Raji (cell line): ENCODE measurements around the gene EED.

Experiments used
- POLR2A ChIP-seq: IDR thresholded peaks from 2 replicates; pipeline ENCODE4 v1.6.1; 2011; ENCODE audit warnings: low read depth, low read length, control low read depth; ENCODE audit not compliant: insufficient read depth

EED gene

DNA sequence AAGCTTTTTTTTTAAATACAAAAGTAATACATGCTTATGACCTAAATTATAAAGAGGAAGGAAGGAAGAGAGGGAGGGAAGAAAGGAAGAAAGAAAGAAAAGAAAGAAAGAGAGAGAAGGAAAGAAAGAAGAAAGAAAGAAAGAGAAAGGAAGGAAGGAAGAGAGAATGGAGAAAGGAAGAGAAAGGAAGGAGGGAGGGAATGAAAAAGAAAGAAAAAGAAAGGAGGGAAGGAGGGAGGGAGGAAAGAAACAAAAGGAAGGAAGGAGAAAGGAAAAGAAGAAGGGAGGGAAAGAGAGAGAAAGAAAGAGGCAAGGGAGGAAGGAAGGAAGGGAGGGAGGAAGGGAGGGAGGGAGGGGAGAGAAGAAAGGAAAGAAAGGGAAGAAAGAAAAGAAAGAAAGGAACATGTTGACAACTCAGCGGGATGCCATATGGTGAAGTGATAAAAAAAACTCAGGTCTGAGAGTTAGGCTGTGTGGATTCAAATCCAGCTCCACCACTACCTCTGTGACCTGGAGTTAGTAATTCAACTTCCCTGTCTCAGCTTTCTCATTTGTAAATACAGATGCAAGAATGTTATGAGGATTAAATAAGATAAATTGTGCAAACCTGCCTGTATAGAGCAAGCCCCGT, 9.6 kb upstream of the EED start:
- TF ChIP-seq POLR2A = no peak

DNA sequence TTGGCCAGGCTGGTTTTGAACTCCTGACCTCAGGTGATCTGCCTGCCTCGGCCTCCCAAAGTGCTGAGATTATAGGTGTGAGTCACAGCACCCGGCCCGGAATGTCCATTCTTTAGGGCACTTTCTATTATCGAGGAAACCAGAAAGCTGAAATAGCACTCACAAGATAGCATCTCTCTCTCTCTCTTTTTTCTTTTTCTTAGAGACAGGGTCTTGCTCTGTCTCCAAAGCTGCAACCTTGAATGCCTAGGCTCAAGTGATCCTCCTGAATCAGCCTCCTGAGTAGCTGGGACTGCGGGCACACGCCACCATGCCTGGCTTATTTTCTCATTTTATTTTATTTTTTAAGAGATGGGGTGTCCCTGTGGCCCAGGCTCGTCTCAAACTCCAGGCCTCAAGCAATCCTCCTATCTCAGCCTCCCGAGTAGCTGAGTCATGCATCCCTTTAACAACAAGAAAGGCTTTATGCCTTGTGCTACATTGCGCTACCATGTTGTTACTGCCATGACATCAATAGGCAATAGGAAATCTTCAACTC, 7.2 kb upstream of the EED start:
- TF ChIP-seq POLR2A = no peak

GRCh38 chr11:86240164-86240563, 4.4 kb upstream of the EED start:
- no peak for TF ChIP-seq POLR2A

- TF ChIP-seq POLR2A = no peak
Observed at GRCh38 chr11:86241956-86242535, 2.5 kb upstream of the EED start.

- no peak for TF ChIP-seq POLR2A
Observed at GRCh38 chr11:86243396-86243795, 1.2 kb upstream of the EED start.

DNA sequence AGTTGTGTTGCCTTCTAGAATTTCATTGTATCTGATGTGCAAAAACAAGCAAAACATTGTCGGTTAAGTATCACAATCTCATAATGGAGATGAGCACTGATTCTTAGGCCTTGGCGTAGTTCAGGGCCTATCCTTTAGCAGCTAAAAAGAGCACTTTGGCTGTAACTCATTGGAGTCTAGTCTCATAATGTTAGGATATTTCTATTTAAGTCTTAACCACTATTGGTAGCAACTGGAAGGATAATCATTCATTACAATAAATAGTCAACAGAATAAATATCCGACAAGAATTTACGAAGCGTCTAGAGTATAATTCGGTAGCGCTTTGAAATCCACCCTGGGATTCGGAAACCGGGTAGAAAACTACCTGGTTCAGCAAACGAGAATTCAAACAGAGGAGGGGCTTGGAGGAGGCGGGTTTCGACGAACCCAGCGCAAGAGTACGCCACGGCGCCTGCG, 461 bp upstream of the EED start:
- no peak for TF ChIP-seq POLR2A

GRCh38 chr11:86245369-86246292, 1.1 kb downstream of the EED start:
- TF ChIP-seq POLR2A = no peak

GRCh38 chr11:86246293-86246675, 1.7 kb downstream of the EED start:
- no peak for TF ChIP-seq POLR2A

DNA sequence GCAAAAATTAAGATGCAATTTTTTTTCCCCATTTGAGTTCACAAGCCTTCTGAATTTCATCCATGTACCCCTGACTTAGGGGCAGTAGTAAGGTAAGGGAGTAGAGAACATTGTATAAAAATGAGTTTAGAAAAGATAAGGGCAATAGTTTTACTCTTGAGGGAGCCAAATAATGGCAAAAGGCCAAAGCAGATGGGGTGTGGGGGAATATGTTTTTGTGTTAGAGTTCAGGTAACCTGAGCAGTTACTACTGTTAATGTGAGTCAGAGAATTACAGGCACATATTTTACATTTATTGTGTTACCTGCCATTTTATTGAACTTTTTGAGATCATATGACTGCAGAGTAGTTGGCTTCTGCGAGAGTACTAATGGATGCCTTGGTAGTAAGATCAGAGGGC, 3.1 kb downstream of the EED start:
- no peak for TF ChIP-seq POLR2A

DNA sequence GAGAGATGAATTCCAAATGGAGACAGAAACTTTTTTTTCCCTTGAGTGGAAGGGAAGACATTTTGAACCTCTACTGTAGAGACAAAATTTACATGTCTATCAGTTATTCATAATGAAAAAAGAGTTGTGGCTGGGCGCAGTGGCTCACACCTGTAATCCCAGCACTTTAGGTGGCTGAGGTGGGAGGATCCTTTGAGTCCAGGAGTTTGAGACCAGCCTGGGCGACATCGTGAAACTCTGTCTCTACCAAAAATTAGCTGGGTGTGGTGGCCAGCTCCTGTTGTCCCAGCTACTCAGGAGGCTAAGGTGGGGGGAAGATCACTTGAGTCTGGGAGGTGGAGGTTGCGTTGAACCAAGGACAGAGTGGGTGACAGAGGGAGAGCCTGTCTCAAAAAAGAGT, 4.1 kb downstream of the EED start:
- no peak for TF ChIP-seq POLR2A

GRCh38 chr11:86249307-86250098, 5.0 kb downstream of the EED start:
- no peak for TF ChIP-seq POLR2A

DNA sequence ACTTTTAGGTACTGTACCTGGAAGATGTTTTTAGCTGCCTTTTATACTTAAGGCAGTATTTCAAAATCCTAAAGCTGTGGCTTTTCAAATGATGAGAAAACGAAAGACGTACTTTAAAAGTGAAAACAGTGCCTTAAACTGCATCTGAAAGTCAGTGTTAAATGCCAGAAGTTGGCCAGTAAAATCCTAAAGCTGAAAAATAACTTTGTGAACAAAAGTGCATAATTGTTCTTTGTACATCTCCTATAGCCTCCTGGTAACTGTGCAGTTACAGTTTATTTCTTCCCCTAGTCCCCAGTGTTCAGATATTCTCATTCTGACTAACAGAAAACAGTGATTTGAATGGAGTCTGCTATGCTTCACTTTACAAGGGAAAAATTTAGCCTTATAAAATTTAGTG, 6.8 kb downstream of the EED start:
- TF ChIP-seq POLR2A = no peak

DNA sequence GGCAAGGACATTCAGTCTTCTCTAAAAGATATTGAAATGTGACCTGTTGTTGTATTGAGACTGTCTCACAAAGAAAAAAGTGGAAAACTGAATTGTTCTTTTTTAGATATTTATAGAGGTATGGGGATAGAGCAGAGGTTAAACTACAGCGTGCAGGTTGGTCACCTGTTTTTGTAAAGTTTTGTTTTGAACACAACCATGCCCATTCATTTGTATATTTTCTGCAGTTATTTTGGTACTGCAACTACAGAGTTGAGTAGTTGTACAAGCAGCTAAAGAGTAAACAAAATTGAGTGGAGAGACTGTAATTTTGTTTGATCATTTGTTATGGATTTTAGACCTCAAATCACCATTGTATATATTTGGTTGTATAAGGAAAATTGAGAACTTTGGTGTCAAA, 11.3 kb downstream of the EED start:
- TF ChIP-seq POLR2A = no peak

DNA sequence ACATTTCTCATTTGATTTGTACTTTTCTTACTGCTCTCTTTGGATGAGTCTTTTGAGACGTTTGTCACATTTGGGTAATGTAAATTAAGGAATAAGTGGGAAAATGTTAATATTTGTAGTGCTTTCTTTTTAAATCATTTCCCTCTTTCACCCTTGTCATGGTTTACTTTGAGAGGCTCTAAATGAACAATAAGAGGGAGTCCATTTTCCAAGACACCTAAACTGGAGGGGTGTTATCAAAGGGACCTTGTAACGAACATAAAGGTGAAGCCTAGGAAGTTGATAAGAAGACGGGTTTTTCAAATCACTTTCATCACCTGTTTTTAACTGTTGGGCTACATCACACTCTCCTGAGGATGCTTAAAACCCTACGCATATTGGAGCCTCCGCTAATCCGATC, 12.1 kb downstream of the EED start:
- no peak for TF ChIP-seq POLR2A

GRCh38 chr11:86257446-86257845, 12.9 kb downstream of the EED start:
- TF ChIP-seq POLR2A = no peak
